K562 (cell line): ENCODE measurements around the gene LIMS1. TPM values are rescaled to one million over a fixed set of nuclear protein-coding genes. Genes with fewer than 3 reads are reported as not detected.

Experiments used
- ATAC-seq: fragments of 200-7000 bp; cut with Tn5 transposase; 3 replicates; pipeline ENCODE4 v1.9.1; 2020; ENCODE audit warnings: moderate library complexity
- BruUV-seq: library from RNA; stranded (reverse); fragments of 400-500 nt; replicated peaks from 2 replicates; lab custom pipeline; 2021; lab: Mats Ljungman, UMichigan
- CTCF ChIA-PET: fragments of 300-600 bp; formaldehyde crosslinking; extraction: SDS; loops from one replicate; lab custom pipeline; 2021; ENCODE audit warnings: low intra/inter-chr PET ratio; lab: Yijun Ruan, JAX
- POLR2A ChIA-PET: fragments of 300-600, 350-650 bp; sonication (Branson Sonifier 250); formaldehyde crosslinking; extraction: SDS; loops from one replicate; lab custom pipeline; 2021; ENCODE audit warnings: antibody characterized with exemption, inconsistent platforms; lab: Yijun Ruan, JAX
- DNase-seq, 4 experiments: peaks; one replicate each; pipeline versions ENCODE4 v3.0.0 to v3.0.0-alpha.2; 2011 to 2018; ENCODE audit warnings: low spot score in 3 of 4, mixed read lengths in 3 of 4; ENCODE audit errors: extremely low read depth in 1 of 4
- FAIRE-seq: peaks from 2 replicates; lab custom pipeline; 2011; peaks lifted over from hg19 to GRCh38; lab: Jason Lieb, UNC
- H2AFZ ChIP-seq: 2 replicates; pipeline ENCODE4 v1.6.0; 2011; ENCODE audit warnings: low read depth, low read length, control low read depth, inconsistent platforms
- H3K27ac ChIP-seq: fragments of 200-600 bp; 3 replicates; pipeline ENCODE4 v1.8.0; 2011; ENCODE audit warnings: low read depth, mild to moderate bottlenecking, control low read depth, inconsistent platforms, low read length, moderate library complexity, mixed read lengths; ENCODE audit errors: extremely low read depth
- H3K27me3 ChIP-seq, 2 experiments: fragments of 300-600 bp in 1 of 2; 2 replicates in 1 of 2; 3 replicates in 1 of 2; pipeline versions ENCODE4 v1.6.0 to v1.8.0; 2011; ENCODE audit warnings: inconsistent platforms in 2 of 2, low read length in 2 of 2, mild to moderate bottlenecking in 1 of 2, mixed read lengths in 1 of 2, moderate library complexity in 1 of 2; ENCODE audit not compliant: control insufficient read depth in 2 of 2, insufficient read depth in 2 of 2
- H3K36me3 ChIP-seq: fragments of 300-600 bp; 3 replicates; pipeline ENCODE4 v1.8.0; 2011; ENCODE audit warnings: mild to moderate bottlenecking, low read length, inconsistent platforms; ENCODE audit not compliant: control insufficient read depth, insufficient read depth
- H3K4me1 ChIP-seq, 2 experiments: fragments of 200-600 bp in 1 of 2; replicated peaks in 1 of 2; 2 replicates in 1 of 2; 3 replicates in 1 of 2; pipeline versions ENCODE4 v1.5.1 to v1.8.0; 2011; ENCODE audit warnings: inconsistent platforms in 2 of 2, low read length in 2 of 2, mild to moderate bottlenecking in 1 of 2, mixed read lengths in 1 of 2, moderate library complexity in 1 of 2; ENCODE audit not compliant: control insufficient read depth in 2 of 2, insufficient read depth in 2 of 2
- H3K4me2 ChIP-seq: 2 replicates; pipeline ENCODE4 v1.6.1; 2011; ENCODE audit warnings: low read length, control low read depth, inconsistent platforms, mixed read lengths; ENCODE audit not compliant: insufficient read depth
- H3K4me3 ChIP-seq: fragments of 200-600 bp; sonication (generic), shearing (Covaris generic); 2 replicates; pipeline ENCODE4 v1.5.1; 2016; ENCODE audit warnings: control low read depth, inconsistent platforms
- H3K79me2 ChIP-seq: fragments of 200-600 bp; 3 replicates; pipeline ENCODE4 v1.8.0; 2011; ENCODE audit warnings: low read length, inconsistent platforms; ENCODE audit not compliant: control insufficient read depth, insufficient read depth
- H3K9ac ChIP-seq, 2 experiments: 2 replicates each; pipeline versions ENCODE4 v1.6.0 to v1.6.1; 2011; ENCODE audit warnings: low read depth in 2 of 2, low read length in 2 of 2, control low read depth in 1 of 2, inconsistent platforms in 1 of 2, mild to moderate bottlenecking in 1 of 2, mixed read lengths in 1 of 2; ENCODE audit not compliant: insufficient read depth in 1 of 2
- H3K9me1 ChIP-seq: one replicate; pipeline ENCODE4 v1.6.0; 2011; ENCODE audit warnings: inconsistent platforms, mild to moderate bottlenecking, low read length, moderate library complexity; ENCODE audit not compliant: control insufficient read depth, insufficient read depth
- H3K9me3 ChIP-seq: replicated peaks from 2 replicates; pipeline ENCODE4 v1.5.1; 2011; ENCODE audit warnings: low read depth, low read length, inconsistent platforms; ENCODE audit not compliant: control insufficient read depth, insufficient read depth
- H4K20me1 ChIP-seq: replicated peaks from 2 replicates; pipeline ENCODE4 v1.6.1; 2011; ENCODE audit warnings: low read length, inconsistent platforms, mixed read lengths; ENCODE audit not compliant: control insufficient read depth, insufficient read depth
- ASH1L ChIP-seq: fragments of 450-650 bp; IDR thresholded peaks from 2 replicates; pipeline ENCODE4 v1.6.1; 2018; ENCODE audit warnings: borderline replicate concordance, mild to moderate bottlenecking, low read depth; ENCODE audit not compliant: partially characterized antibody
- DPF2 ChIP-seq: fragments of 450-650 bp; IDR thresholded peaks from 2 replicates; pipeline ENCODE4 v1.6.1; 2016
- EP300 ChIP-seq: IDR thresholded peaks from 2 replicates; pipeline ENCODE4 v1.6.1; 2012; ENCODE audit warnings: low read length, improper control_type of control experiment
- JUN ChIP-seq, 2 experiments: sonication (generic) in 1 of 2; formaldehyde crosslinking in 1 of 2; IDR thresholded peaks; 2 replicates each; pipeline versions ENCODE4 v1.6.1 to v1.8.0; 2012 to 2022; ENCODE audit warnings: borderline replicate concordance in 2 of 2, mild to moderate bottlenecking in 2 of 2, improper control_type of control experiment in 1 of 2, low read depth in 1 of 2, low read length in 1 of 2, missing genetic modification reagents in 1 of 2
- LEF1 ChIP-seq: fragments of 450-650 bp; IDR thresholded peaks from 2 replicates; pipeline ENCODE4 v1.6.1; 2016; ENCODE audit warnings: mild to moderate bottlenecking
- NR2F6 ChIP-seq: fragments of 450-650 bp; formaldehyde crosslinking; IDR thresholded peaks from 2 replicates; pipeline ENCODE4 v1.4.0; 2020; ENCODE audit warnings: mild to moderate bottlenecking
- RAD21 ChIP-seq, 2 experiments: fragments of 250-450 bp in 1 of 2; fragments of 450-650 bp in 1 of 2; sonication (Bioruptor Pico) in 1 of 2; formaldehyde crosslinking in 1 of 2; IDR thresholded peaks in 1 of 2; conservative IDR thresholded peaks in 1 of 2; 2 replicates each; pipeline versions ENCODE4 v1.4.0 to v1.8.0; 2020 to 2022; ENCODE audit warnings: mild to moderate bottlenecking in 2 of 2, moderate library complexity in 1 of 2
- RAD51 ChIP-seq: fragments of 450-650 bp; IDR thresholded peaks from 2 replicates; pipeline ENCODE4 v1.7.1; 2016; ENCODE audit warnings: low read depth, mild to moderate bottlenecking, borderline replicate concordance
- RBBP5 ChIP-seq: fragments of 200-600 bp; sonication (generic); IDR thresholded peaks from 2 replicates; pipeline ENCODE4 v1.6.1; 2012; ENCODE audit warnings: borderline replicate concordance, mild to moderate bottlenecking, low read length, control low read depth, inconsistent platforms; ENCODE audit not compliant: insufficient read depth, poor library complexity, severe bottlenecking
- SIN3A ChIP-seq, 2 experiments: fragments of 150-350 bp in 1 of 2; IDR thresholded peaks; 2 replicates each; pipeline ENCODE4 v1.6.1; 2011 to 2016; ENCODE audit warnings: borderline replicate concordance in 2 of 2, low read depth in 2 of 2, low read length in 2 of 2, mild to moderate bottlenecking in 2 of 2, moderate library complexity in 2 of 2; ENCODE audit not compliant: control insufficient read depth in 1 of 2
- SRF ChIP-seq, 2 experiments: fragments of 250-450, 450-650 bp in 1 of 2; sonication (Bioruptor Pico) in 1 of 2; sonication (generic) in 1 of 2; formaldehyde crosslinking; IDR thresholded peaks; 2 replicates each; pipeline versions ENCODE4 v1.5.0 to v1.5.1; 2020 to 2022; ENCODE audit warnings: mild to moderate bottlenecking in 1 of 2, missing genetic modification reagents in 1 of 2
- SUPT5H ChIP-seq: fragments of 450-650 bp; IDR thresholded peaks from 2 replicates; pipeline ENCODE4 v1.6.1; 2016
- THRAP3 ChIP-seq: fragments of 450-650 bp; IDR thresholded peaks from 2 replicates; pipeline ENCODE4 v1.6.1; 2016; ENCODE audit warnings: mild to moderate bottlenecking, inconsistent platforms, borderline replicate concordance
- ZBED1 ChIP-seq: IDR thresholded peaks from 2 replicates; pipeline ENCODE4 v1.6.1; 2014
- ZNF212 ChIP-seq: fragments of 450-650 bp; formaldehyde crosslinking; IDR thresholded peaks from 2 replicates; pipeline ENCODE4 v1.4.0; 2020; ENCODE audit warnings: mild to moderate bottlenecking
- ZSCAN29 ChIP-seq: fragments of 450-650 bp; IDR thresholded peaks from 2 replicates; pipeline ENCODE4 v1.6.1; 2017
- WGBS: fragments of 100-300 bp; shearing (Covaris generic); methylation state at CpG from one replicate; pipeline ENCODE4 v1.1.6; 2016; ENCODE audit warnings: low coverage, mixed read lengths; ENCODE audit not compliant: insufficient coverage; ENCODE audit errors: missing lambda C conversion rate; 5-methylcytosine and 5-hydroxymethylcytosine counted together
- in situ Hi-C: fragments of 300-500 bp; cut with MboI; formaldehyde crosslinking; loops from 4 replicates; pipeline ENCODE4 v1.15.0; 2018; ENCODE audit warnings: inconsistent platforms, mixed read lengths
- intact Hi-C: fragments of 100-400 bp; cut with micrococcal nuclease; formaldehyde crosslinking; loops from 2 replicates; pipeline ENCODE4 v1.14.2; 2022
- polyA plus RNA-seq, 8 experiments: library from polyadenylated mRNA; depleted of rRNA in 4 of 8; stranded (reverse) in 5 of 8; unstranded in 3 of 8; fragments of >200 nt; fragmentation: Nextera tagmentation in 2 of 8; fragmentation: Illumina TruSeq in 1 of 8; extraction: Ambion mirVana in 2 of 8; extraction: Trizol in 1 of 8; gene quantifications; 2 replicates each; pipeline versions ENCODE4 v1.2.1 to v1.2.3, GENCODE V29; 2011 to 2014; ENCODE audit warnings: inconsistent platforms in 1 of 8, missing spikeins in 1 of 8
- total RNA-seq, 7 experiments: library from RNA; depleted of rRNA in 6 of 7; stranded (reverse); fragments of >200 nt in 6 of 7; fragmentation: Illumina TruSeq in 2 of 7; extraction: Trizol in 2 of 7; gene quantifications; 2 replicates each; pipeline versions ENCODE4 v1.2.1 to v1.2.3, GENCODE V29; 2011 to 2021; ENCODE audit warnings: low replicate concordance in 1 of 7
- TF ChIP-seq, protein P1 (sequence below): fragments of 450-650 bp; IDR thresholded peaks from 2 replicates; pipeline ENCODE4 v1.6.1; 2016; ENCODE audit warnings: borderline replicate concordance
- TF ChIP-seq, protein P2 (sequence below): sonication (generic); formaldehyde crosslinking; IDR thresholded peaks from 2 replicates; pipeline ENCODE4 v1.8.1; 2023; ENCODE audit warnings: mild to moderate bottlenecking, missing genetic modification reagents

LIMS1 gene
- total and polyA plus RNA-seq, 9 of the 15 experiments (the other 6 are each of a cell fraction or from before 2014, with no cell fraction given) = 52.8 to 134 (median 81.0) TPM

DNA sequence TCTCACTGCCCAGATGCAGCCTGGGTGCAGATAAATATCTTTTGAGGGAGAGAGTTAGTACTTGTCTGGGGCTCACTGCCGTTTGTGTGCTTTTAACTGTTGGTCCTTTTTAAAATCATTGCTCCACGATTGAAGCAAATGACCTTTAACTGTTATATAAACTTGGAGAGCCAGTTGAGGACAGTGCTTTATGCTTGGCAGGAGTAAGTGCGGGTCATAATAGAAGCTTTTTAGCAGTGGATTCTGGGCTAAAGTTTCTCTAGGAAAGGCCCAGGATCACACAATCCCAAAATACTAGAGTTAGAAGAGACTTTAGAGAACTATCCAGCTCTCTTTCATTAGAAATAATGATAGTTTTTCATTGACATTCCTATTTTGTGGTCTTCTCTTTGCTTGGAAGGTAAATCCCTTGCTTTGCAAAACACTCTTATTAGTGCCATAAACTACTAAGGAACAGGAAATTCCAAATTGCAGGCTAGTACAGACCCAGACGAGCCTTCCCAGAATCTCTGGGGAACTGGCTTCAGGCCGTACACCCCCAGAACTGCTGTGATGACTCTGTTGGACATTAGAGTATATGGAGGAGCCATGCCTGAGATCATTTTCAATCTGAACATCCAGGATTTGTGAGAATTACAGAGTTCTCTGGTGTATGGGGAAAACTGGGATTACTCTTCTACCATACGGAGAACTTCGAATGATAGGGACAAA, 19.1 kb downstream of the LIMS1 start:
- Histone ChIP-seq H3K4me1 (peaks cover 5 to 13% of the 10 kb centered on the region in 2 experiments; a peak in 2 of 5 replicates), H3K9me1 (no peaks in the 10 kb centered on the region), H3K4me2 (no peak overlapping the region), H2AFZ (no peak overlapping the region), H4K20me1 (no peaks in the 10 kb centered on the region; the same call in none of the 2 replicates), H3K79me2 (peaks cover 67% of the 10 kb centered on the region), H3K36me3 (no peaks in the 10 kb centered on the region; the same call in 2 of the 3 replicates), H3K27me3 (no peaks in the 10 kb centered on the region), H3K9ac (no peak overlapping the region), H3K27ac (no peak overlapping the region), H3K4me3 (no peak overlapping the region), H3K9me3 (no peaks in the 10 kb centered on the region)
- ChIA-PET POLR2A (interaction anchor here (0.9 to 2.8 kb wide), 3 partner anchors 8 to 19 kb away, joined by 3 to 14 read pairs (median 3); partner anchors contain the start of gene LIMS1), CTCF (no interaction called here)
- no peak for FAIRE-seq
- DNase-seq = no peak
- peak; percentile 38 for ATAC-seq
- intact Hi-C loops (no loop called here), in situ Hi-C loops (no loop called here)
- no TSS peak for BruUV-seq
- WGBS = 63% methylated on average over 7 of the region's 7 CpGs
- TF ChIP-seq SUPT5H (no peak), ZSCAN29 (no peak), ZNF212 (CRISPR knock-in tag) (no peak), SRF (CRISPR knock-in tag; IDR thresholded peaks at IDR 0.05) (no peak), JUN (IDR thresholded peaks at IDR 0.05; ENCODE audit: borderline replicate concordance, low read depth, low read length) (no peak), JUN (CRISPR knock-in tag; IDR thresholded peaks at IDR 0.05; ENCODE audit: borderline replicate concordance) (no peak), RAD51 (no peak), THRAP3 (no peak), ASH1L (no peak), RAD21 (CRISPR knock-in tag; conservative IDR thresholded peaks at IDR 0.05 in 1 of 2, IDR thresholded peaks at IDR 0.05 in 1 of 2) (no peak), EP300 (no peak), SIN3A (IDR thresholded peaks at IDR 0.05; ENCODE audit: borderline replicate concordance in 2 of 2, control insufficient read depth in 1 of 2, low read depth in 2 of 2, low read length in 2 of 2) (no peak), DPF2 (no peak), ZBED1 (no peak), RBBP5 (no peak), LEF1 (no peak), NR2F6 (CRISPR knock-in tag) (no peak)
- TF ChIP-seq, protein P1, sequence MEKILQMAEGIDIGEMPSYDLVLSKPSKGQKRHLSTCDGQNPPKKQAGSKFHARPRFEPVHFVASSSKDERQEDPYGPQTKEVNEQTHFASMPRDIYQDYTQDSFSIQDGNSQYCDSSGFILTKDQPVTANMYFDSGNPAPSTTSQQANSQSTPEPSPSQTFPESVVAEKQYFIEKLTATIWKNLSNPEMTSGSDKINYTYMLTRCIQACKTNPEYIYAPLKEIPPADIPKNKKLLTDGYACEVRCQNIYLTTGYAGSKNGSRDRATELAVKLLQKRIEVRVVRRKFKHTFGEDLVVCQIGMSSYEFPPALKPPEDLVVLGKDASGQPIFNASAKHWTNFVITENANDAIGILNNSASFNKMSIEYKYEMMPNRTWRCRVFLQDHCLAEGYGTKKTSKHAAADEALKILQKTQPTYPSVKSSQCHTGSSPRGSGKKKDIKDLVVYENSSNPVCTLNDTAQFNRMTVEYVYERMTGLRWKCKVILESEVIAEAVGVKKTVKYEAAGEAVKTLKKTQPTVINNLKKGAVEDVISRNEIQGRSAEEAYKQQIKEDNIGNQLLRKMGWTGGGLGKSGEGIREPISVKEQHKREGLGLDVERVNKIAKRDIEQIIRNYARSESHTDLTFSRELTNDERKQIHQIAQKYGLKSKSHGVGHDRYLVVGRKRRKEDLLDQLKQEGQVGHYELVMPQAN = no peak
- TF ChIP-seq, protein P2, sequence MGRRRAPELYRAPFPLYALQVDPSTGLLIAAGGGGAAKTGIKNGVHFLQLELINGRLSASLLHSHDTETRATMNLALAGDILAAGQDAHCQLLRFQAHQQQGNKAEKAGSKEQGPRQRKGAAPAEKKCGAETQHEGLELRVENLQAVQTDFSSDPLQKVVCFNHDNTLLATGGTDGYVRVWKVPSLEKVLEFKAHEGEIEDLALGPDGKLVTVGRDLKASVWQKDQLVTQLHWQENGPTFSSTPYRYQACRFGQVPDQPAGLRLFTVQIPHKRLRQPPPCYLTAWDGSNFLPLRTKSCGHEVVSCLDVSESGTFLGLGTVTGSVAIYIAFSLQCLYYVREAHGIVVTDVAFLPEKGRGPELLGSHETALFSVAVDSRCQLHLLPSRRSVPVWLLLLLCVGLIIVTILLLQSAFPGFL (CRISPR knock-in tag) = no peak
